ENCODE measurements around the gene UMOD.

The UMOD gene

GRCh38 chr16:20298452-20298851 lies 54.1 kb downstream of the UMOD start:
- no peak for DNase-seq

GRCh38 chr16:20291208-20292206 lies 61.0 kb downstream of the UMOD start:
- no peaks in the 10 kb centered on the region for H3K9me3 Mint-ChIP-seq
- no peak overlapping the region for H3K27ac Mint-ChIP-seq
- no peaks in the 10 kb centered on the region for H3K36me3 Mint-ChIP-seq (ENCODE audit: insufficient read depth)
- no peak for DNase-seq
- H3K4me3 Mint-ChIP-seq = no peak overlapping the region
- peaks cover 0 to 11% of the 10 kb centered on the region in 2 donors for H3K27me3 Mint-ChIP-seq
- ATAC-seq (replicated peaks) = no peak
- no peaks in the 10 kb centered on the region for H3K4me1 Mint-ChIP-seq (ENCODE audit: low read depth in 2 of 2)

More at GRCh38 chr16:20298452-20298851, 54.1 kb downstream of the UMOD start:
- peaks cover 0 to 8% of the 10 kb centered on the region in 2 donors for H3K4me1 Mint-ChIP-seq (ENCODE audit: low read depth in 2 of 2)
- no peak overlapping the region for H3K4me3 Mint-ChIP-seq
- H3K36me3 Mint-ChIP-seq (ENCODE audit: insufficient read depth) = no peaks in the 10 kb centered on the region
- no peak overlapping the region for H3K27ac Mint-ChIP-seq
- ATAC-seq (replicated peaks) = no peak
- peaks cover 0 to 4% of the 10 kb centered on the region in 2 donors for H3K9me3 Mint-ChIP-seq
- H3K27me3 Mint-ChIP-seq = peaks cover 0 to 11% of the 10 kb centered on the region in 2 donors

- H3K4me1 Mint-ChIP-seq (ENCODE audit: low read depth in 2 of 2) = no peaks in the 10 kb centered on the region
- H3K27ac Mint-ChIP-seq = no peak overlapping the region
- H3K4me3 Mint-ChIP-seq = no peak overlapping the region
- no peaks in the 10 kb centered on the region for H3K9me3 Mint-ChIP-seq
- ATAC-seq (replicated peaks) = no peak
- H3K27me3 Mint-ChIP-seq = peaks cover 0 to 11% of the 10 kb centered on the region in 2 donors
- no peak for DNase-seq
- no peaks in the 10 kb centered on the region for H3K36me3 Mint-ChIP-seq (ENCODE audit: insufficient read depth)
These were observed 62.9 kb downstream of the UMOD start for GRCh38 chr16:20289571-20289970.

- DNase-seq (no peak), ATAC-seq (replicated peaks) (no peak)
- Mint-ChIP-seq H3K36me3 (ENCODE audit: insufficient read depth) (no peaks in the 10 kb centered on the region), H3K9me3 (no peaks in the 10 kb centered on the region), H3K4me1 (ENCODE audit: low read depth in 2 of 2) (no peaks in the 10 kb centered on the region), H3K27me3 (peaks cover 3 to 7% of the 10 kb centered on the region in 2 donors), H3K27ac (no peak overlapping the region), H3K4me3 (no peak overlapping the region)
These were observed 66.5 kb downstream of the UMOD start for GRCh38 chr16:20285993-20286499.

Data from effector memory CD8-positive, alpha-beta T cell (primary cell).